Neural crest cell (in vitro differentiated cells): ENCODE data around the gene MAP7D3. TPM values are rescaled to one million over a fixed set of nuclear protein-coding genes. Genes with fewer than 3 reads are reported as not detected.

ENCODE experiments used
- DNase-seq: peaks from one replicate; pipeline ENCODE4 v3.0.0; 2021; ENCODE audit warnings: low read depth, mixed read lengths, low spot score
- H3K27ac Mint-ChIP-seq: one replicate; pipeline ENCODE4 v1.8.0; 2021; ENCODE audit warnings: mild to moderate bottlenecking, mixed read lengths; ENCODE audit not compliant: unreplicated experiment
- H3K27me3 Mint-ChIP-seq: 2 replicates; pipeline ENCODE4 v1.8.0; 2021; ENCODE audit warnings: low read depth, mild to moderate bottlenecking, mixed read lengths
- H3K36me3 Mint-ChIP-seq: 2 replicates; pipeline ENCODE4 v1.8.0; 2021; ENCODE audit warnings: low read depth, mild to moderate bottlenecking, mixed read lengths
- H3K4me1 Mint-ChIP-seq: 2 replicates; pipeline ENCODE4 v1.8.0; 2021; ENCODE audit warnings: mixed read lengths
- H3K4me3 Mint-ChIP-seq: one replicate; pipeline ENCODE4 v1.8.0; 2021; ENCODE audit warnings: mild to moderate bottlenecking, mixed read lengths
- H3K9me3 Mint-ChIP-seq: 2 replicates; pipeline ENCODE4 v1.8.0; 2021; ENCODE audit warnings: mixed read lengths
- total RNA-seq: library from RNA; stranded (reverse); gene quantifications from 2 replicates; pipeline ENCODE4 v1.2.1, GENCODE V29; 2021
- TF ChIP-seq, protein P1 (sequence below): fragments of 200-600 bp; sonication (generic); conservative IDR thresholded peaks from 2 replicates; pipeline ENCODE4 v1.5.0; 2021; ENCODE audit warnings: antibody characterized with exemption, mild to moderate bottlenecking

The MAP7D3 gene
- total RNA-seq, 1 donor from 2014 or later, result 12.8 TPM

DNA sequence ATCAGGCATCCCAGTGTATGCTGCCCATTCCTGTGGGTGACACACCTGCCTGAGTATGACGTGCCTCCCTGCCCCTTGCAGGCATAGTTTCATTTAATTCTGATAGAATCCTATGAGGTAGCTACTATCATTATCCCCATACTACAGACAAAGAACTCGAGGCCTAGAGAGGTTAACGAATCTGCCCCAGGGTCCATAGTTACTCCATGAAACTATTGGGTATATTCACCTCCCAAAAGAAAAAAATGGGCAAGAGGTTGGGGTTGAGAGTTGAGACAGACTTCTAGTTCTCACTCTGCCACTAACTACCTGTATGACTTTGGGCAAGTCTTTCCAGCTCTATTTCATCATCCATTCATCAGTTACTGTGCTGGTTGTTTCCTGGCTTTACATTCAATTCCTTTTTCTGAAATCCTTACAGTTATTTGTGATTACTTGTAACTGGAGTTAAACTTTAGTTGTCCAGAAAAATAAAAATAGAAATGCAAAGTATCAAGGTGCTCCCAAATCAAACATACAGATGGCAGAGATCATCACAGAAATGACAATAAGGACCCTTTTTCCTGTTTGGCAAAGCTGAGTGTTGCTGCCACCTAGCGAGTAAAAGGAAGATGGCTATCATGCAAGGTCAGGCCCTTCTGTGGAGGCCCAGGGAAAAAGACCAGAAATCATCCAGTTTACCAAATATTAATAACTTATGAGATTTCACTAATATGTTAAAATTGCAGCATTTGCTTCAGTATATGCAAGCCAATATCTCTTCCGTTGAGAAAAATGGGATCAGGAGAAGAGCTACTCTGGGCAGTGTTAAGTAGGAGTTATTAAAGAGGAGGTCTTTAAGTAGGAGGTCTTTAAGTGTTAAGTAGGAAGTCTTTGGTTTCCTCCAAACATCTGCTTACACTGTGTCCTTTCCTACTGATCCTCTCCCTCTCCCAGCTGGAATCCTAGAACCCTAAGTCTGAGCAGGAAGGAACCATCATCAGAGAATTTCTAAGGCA is 17.1 kb upstream of the MAP7D3 start:
- DNase-seq, result peak; percentile 41
- no peaks in the 10 kb centered on the region for H3K27me3 Mint-ChIP-seq
- TF ChIP-seq, protein P1, sequence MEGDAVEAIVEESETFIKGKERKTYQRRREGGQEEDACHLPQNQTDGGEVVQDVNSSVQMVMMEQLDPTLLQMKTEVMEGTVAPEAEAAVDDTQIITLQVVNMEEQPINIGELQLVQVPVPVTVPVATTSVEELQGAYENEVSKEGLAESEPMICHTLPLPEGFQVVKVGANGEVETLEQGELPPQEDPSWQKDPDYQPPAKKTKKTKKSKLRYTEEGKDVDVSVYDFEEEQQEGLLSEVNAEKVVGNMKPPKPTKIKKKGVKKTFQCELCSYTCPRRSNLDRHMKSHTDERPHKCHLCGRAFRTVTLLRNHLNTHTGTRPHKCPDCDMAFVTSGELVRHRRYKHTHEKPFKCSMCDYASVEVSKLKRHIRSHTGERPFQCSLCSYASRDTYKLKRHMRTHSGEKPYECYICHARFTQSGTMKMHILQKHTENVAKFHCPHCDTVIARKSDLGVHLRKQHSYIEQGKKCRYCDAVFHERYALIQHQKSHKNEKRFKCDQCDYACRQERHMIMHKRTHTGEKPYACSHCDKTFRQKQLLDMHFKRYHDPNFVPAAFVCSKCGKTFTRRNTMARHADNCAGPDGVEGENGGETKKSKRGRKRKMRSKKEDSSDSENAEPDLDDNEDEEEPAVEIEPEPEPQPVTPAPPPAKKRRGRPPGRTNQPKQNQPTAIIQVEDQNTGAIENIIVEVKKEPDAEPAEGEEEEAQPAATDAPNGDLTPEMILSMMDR, result peak; percentile 74
- H3K4me1 Mint-ChIP-seq, result no peaks in the 10 kb centered on the region
- no peak overlapping the region for H3K4me3 Mint-ChIP-seq
- H3K27ac Mint-ChIP-seq, result no peak overlapping the region
- no peaks in the 10 kb centered on the region for H3K36me3 Mint-ChIP-seq
- no peaks in the 10 kb centered on the region for H3K9me3 Mint-ChIP-seq

DNA sequence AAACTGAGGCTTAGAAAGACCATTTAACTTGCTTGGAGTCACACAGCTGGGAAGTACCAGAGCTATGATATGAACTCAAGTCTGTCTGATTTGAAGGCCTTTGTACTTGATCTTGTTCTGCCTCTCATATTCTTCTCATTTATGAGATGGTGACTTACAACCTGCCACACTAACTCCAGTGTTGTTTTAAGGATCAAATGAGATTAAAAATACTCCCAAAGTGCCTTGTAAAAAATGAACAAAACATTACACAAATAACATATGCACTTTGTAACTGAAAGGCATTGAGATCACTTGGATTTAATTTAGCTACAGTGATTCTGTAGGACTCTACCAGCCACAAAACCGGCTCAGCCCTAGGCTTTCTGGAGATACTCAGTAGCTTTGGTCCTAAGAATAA is 15.6 kb upstream of the MAP7D3 start:
- no peak for DNase-seq
- Mint-ChIP-seq H3K27ac (no peak overlapping the region), H3K36me3 (no peaks in the 10 kb centered on the region), H3K27me3 (no peaks in the 10 kb centered on the region), H3K4me3 (no peak overlapping the region), H3K4me1 (no peaks in the 10 kb centered on the region), H3K9me3 (no peaks in the 10 kb centered on the region)
- TF ChIP-seq, protein P1, result no peak

DNA sequence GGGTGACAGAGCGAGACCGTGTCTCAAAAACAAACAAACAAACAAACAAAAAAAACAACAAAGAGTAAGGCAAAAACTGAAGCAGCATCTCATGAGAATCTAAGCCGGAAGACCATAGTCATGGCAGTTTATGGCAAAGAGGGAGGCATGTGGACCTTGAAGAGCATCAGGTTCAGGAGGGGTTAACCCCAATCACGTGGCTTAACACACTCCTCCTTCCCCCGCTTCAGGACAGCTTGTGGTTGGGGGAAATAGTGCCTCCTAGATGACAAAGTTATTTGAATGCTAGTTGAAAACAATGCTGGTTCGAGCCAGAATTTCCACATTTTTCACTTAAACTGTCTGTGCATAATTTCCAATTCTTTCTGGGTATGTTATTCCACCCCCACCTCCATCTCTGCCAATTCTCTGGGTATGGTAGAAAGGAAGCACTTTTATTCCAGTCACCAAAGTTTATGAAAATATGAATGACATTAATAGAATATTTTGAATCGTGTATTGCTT is 11.7 kb upstream of the MAP7D3 start:
- no peaks in the 10 kb centered on the region for H3K27me3 Mint-ChIP-seq
- no peak overlapping the region for H3K4me3 Mint-ChIP-seq
- H3K36me3 Mint-ChIP-seq, result no peaks in the 10 kb centered on the region
- no peak for DNase-seq
- H3K27ac Mint-ChIP-seq, result no peak overlapping the region
- TF ChIP-seq, protein P1, result no peak
- H3K4me1 Mint-ChIP-seq, result no peaks in the 10 kb centered on the region
- H3K9me3 Mint-ChIP-seq, result no peaks in the 10 kb centered on the region

DNA sequence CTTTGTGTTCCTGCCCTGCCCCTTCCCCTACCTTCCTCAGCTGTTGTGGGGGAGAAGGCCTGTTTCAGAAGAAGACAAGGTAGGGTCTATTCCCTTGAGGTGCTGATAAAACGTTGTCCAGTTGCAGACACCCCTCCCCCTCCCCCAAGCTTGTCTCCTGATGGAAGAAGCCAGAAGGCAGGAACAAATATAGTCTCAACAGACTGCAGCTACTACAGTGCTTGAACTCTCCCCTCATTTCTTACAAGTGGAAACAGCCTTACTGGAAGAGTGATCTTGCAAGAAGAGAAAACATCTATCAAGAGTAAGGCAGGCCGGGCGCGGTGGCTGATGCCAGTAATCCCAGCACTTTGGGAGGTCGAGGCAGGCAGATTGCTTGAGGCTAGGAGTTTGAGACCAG is 11.0 kb upstream of the MAP7D3 start:
- H3K36me3 Mint-ChIP-seq, result no peaks in the 10 kb centered on the region
- no peak for DNase-seq
- H3K27ac Mint-ChIP-seq, result no peak overlapping the region
- H3K27me3 Mint-ChIP-seq, result no peaks in the 10 kb centered on the region
- H3K4me1 Mint-ChIP-seq, result no peaks in the 10 kb centered on the region
- TF ChIP-seq, protein P1, result no peak
- H3K4me3 Mint-ChIP-seq, result no peak overlapping the region
- no peaks in the 10 kb centered on the region for H3K9me3 Mint-ChIP-seq

DNA sequence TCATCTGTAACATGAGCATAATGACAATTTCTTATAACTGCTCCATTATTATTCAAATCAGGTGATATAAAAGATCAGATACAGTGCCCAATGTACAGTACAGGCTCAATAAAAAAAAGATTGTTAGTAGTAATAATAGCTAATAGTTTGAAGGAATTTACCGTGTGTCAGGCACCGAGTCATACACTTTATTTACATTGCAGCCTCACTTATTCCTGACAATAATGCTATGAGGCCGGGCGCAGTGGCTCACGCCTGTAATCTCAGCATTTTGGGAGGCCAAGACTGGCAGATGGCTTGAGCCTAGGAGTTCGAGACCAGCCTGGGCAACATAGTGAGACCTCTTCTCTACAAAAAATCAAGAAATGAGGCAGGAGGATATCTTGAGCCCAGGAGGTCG is 10.1 kb upstream of the MAP7D3 start:
- DNase-seq, result no peak
- Mint-ChIP-seq H3K4me1 (no peaks in the 10 kb centered on the region), H3K4me3 (no peak overlapping the region), H3K9me3 (no peaks in the 10 kb centered on the region), H3K27me3 (no peaks in the 10 kb centered on the region), H3K27ac (no peak overlapping the region), H3K36me3 (no peaks in the 10 kb centered on the region)
- TF ChIP-seq, protein P1, result no peak
